SK-N-SH (cell line): ENCODE data around the gene GARS1. TPM values are rescaled to one million over a fixed set of nuclear protein-coding genes. Genes with fewer than 3 reads are reported as not detected.

ENCODE experiments used
- CTCF ChIA-PET: fragments of 300-600, 350-600 bp; formaldehyde crosslinking; extraction: SDS; loops from one replicate; lab custom pipeline; 2021; lab: Yijun Ruan, JAX
- POLR2A ChIA-PET: fragments of 350-600 bp; sonication (Branson Sonifier 250); formaldehyde crosslinking; extraction: SDS; loops from one replicate; lab custom pipeline; 2020; ENCODE audit warnings: antibody characterized with exemption, inconsistent platforms; lab: Yijun Ruan, JAX
- DNase-seq: peaks from one replicate; pipeline ENCODE4 v3.0.0; 2012
- H2AFZ ChIP-seq: fragments of 200-600 bp; sonication (generic); 2 replicates; pipeline ENCODE4 v1.8.1; 2016; ENCODE audit warnings: antibody characterized with exemption, mild to moderate bottlenecking, low read depth
- H3F3A ChIP-seq: fragments of 200-600 bp; sonication (generic); replicated peaks from 2 replicates; pipeline ENCODE3; 2016; ENCODE audit warnings: antibody characterized with exemption, mild to moderate bottlenecking; ENCODE audit not compliant: insufficient read depth
- H3K27ac ChIP-seq, 2 experiments: fragments of 200-500 bp in 1 of 2; fragments of 200-600 bp in 1 of 2; sonication (Bioruptor generic) in 1 of 2; sonication (generic), shearing (Covaris generic) in 1 of 2; 2 replicates each; pipeline versions ENCODE4 v1.5.1 to v1.6.1; 2014 to 2016; ENCODE audit warnings: low read depth in 2 of 2, inconsistent platforms in 1 of 2, low read length in 1 of 2, mild to moderate bottlenecking in 1 of 2, mixed read lengths in 1 of 2
- H3K27me3 ChIP-seq: fragments of 200-600 bp; sonication (generic), shearing (Covaris generic); 2 replicates; pipeline ENCODE4 v1.6.1; 2016; ENCODE audit warnings: mixed run types; ENCODE audit not compliant: insufficient read depth
- H3K36me3 ChIP-seq, 2 experiments: fragments of 200-500 bp in 1 of 2; fragments of 200-600 bp in 1 of 2; sonication (Bioruptor generic) in 1 of 2; sonication (generic) in 1 of 2; replicated peaks in 1 of 2; 2 replicates each; pipeline versions ENCODE3 to v1.5.1; 2014 to 2016; ENCODE audit warnings: low read length in 1 of 2, mild to moderate bottlenecking in 1 of 2; ENCODE audit not compliant: insufficient read depth in 2 of 2, control insufficient read depth in 1 of 2
- H3K4me1 ChIP-seq, 2 experiments: fragments of 200-500 bp in 1 of 2; fragments of 200-600 bp in 1 of 2; sonication (Bioruptor generic) in 1 of 2; sonication (generic), shearing (Covaris generic) in 1 of 2; 2 replicates each; pipeline versions ENCODE4 v1.5.1 to v1.6.1; 2014 to 2016; ENCODE audit warnings: low read depth in 1 of 2, low read length in 1 of 2, mixed run types in 1 of 2; ENCODE audit not compliant: insufficient read depth in 2 of 2, control insufficient read depth in 1 of 2
- H3K4me2 ChIP-seq: fragments of 200-600 bp; sonication (generic), shearing (Covaris generic); 2 replicates; pipeline ENCODE4 v1.6.1; 2017; ENCODE audit warnings: mixed run types
- H3K4me3 ChIP-seq, 2 experiments: fragments of 200-500 bp in 1 of 2; fragments of 200-600 bp in 1 of 2; sonication (Bioruptor generic) in 1 of 2; sonication (generic), shearing (Covaris generic) in 1 of 2; 2 replicates each; pipeline versions ENCODE4 v1.5.1 to v1.8.1; 2014 to 2016; ENCODE audit warnings: low read depth in 2 of 2, inconsistent platforms in 1 of 2, low read length in 1 of 2, mild to moderate bottlenecking in 1 of 2, mixed read lengths in 1 of 2, moderate library complexity in 1 of 2
- H3K79me2 ChIP-seq: fragments of 200-600 bp; sonication (generic); 2 replicates; pipeline ENCODE4 v1.8.1; 2017; ENCODE audit warnings: mild to moderate bottlenecking; ENCODE audit not compliant: insufficient read depth
- H3K9ac ChIP-seq: fragments of 200-600 bp; sonication (generic); 2 replicates; pipeline ENCODE4 v1.6.1; 2017; ENCODE audit warnings: mixed run types
- H3K9me2 ChIP-seq: fragments of 200-600 bp; sonication (generic); 2 replicates; pipeline ENCODE4 v1.6.1; 2017; ENCODE audit warnings: mixed run types
- H3K9me3 ChIP-seq: fragments of 200-600 bp; sonication (generic); 2 replicates; pipeline ENCODE4 v1.6.1; 2017; ENCODE audit warnings: mixed run types, mild to moderate bottlenecking, moderate library complexity
- H4K20me1 ChIP-seq: fragments of 200-600 bp; sonication (generic); 2 replicates; pipeline ENCODE4 v1.6.1; 2017; ENCODE audit warnings: mild to moderate bottlenecking, mixed run types; ENCODE audit not compliant: insufficient read depth
- CHD2 ChIP-seq: fragments of 150-350 bp; IDR thresholded peaks from 2 replicates; pipeline ENCODE4 v1.6.1; 2018; ENCODE audit warnings: low read length; ENCODE audit not compliant: partially characterized antibody
- EZH2phosphoT487 ChIP-seq: fragments of 200-600 bp; sonication (generic); IDR thresholded peaks from 2 replicates; pipeline ENCODE4 v1.6.1; 2017; ENCODE audit warnings: low read depth, mixed run types, mild to moderate bottlenecking, antibody characterized with exemption, moderate library complexity, borderline replicate concordance
- FOXJ3 ChIP-seq: sonication (generic); formaldehyde crosslinking; IDR thresholded peaks from 2 replicates; pipeline ENCODE4 v1.5.1; 2020; ENCODE audit warnings: mild to moderate bottlenecking, missing genetic modification reagents
- GATA2 ChIP-seq: sonication (generic); formaldehyde crosslinking; IDR thresholded peaks from 2 replicates; pipeline ENCODE4 v1.5.0; 2020; ENCODE audit warnings: mild to moderate bottlenecking, missing genetic modification reagents
- JUND ChIP-seq: IDR thresholded peaks from 2 replicates; pipeline ENCODE4 v1.4.0; 2012
- POLR2AphosphoS5 ChIP-seq: IDR thresholded peaks from 2 replicates; pipeline ENCODE4 v1.6.1; 2012; ENCODE audit warnings: low read depth, low read length
- RFX5 ChIP-seq: IDR thresholded peaks from 2 replicates; pipeline ENCODE4 v1.6.1; 2012; ENCODE audit warnings: mild to moderate bottlenecking, improper control_type of control experiment, low read length
- TAF1 ChIP-seq: IDR thresholded peaks from 2 replicates; pipeline ENCODE4 v1.6.1; 2012; ENCODE audit warnings: low read depth, mild to moderate bottlenecking, low read length, moderate library complexity, borderline replicate concordance
- TCF12 ChIP-seq: IDR thresholded peaks from 2 replicates; pipeline ENCODE4 v1.4.0; 2012
- YY1 ChIP-seq: IDR thresholded peaks from 2 replicates; pipeline ENCODE4 v1.4.0; 2012; ENCODE audit warnings: low read depth, mild to moderate bottlenecking
- WGBS: methylation state at CpG from one replicate; pipeline ENCODE4 v1.1.6; 2017; ENCODE audit warnings: low lambda C conversion rate; 5-methylcytosine and 5-hydroxymethylcytosine counted together
- polyA plus RNA-seq, 3 experiments: library from polyadenylated mRNA; depleted of rRNA; stranded (reverse); fragments of >200 nt; gene quantifications; 2 replicates each; pipeline ENCODE4 v1.2.3, GENCODE V29; 2012
- TF ChIP-seq, protein P1 (sequence below): IDR thresholded peaks from 2 replicates; pipeline ENCODE4 v1.6.1; 2012; ENCODE audit warnings: mild to moderate bottlenecking, low read depth, low read length, moderate library complexity
- TF ChIP-seq, protein P2 (sequence below): IDR thresholded peaks from 2 replicates; pipeline ENCODE4; 2012
- TF ChIP-seq, protein P3 (sequence below): IDR thresholded peaks from 2 replicates; pipeline ENCODE4 v1.4.0; 2012; ENCODE audit warnings: low read depth
- TF ChIP-seq, protein P4 (sequence below): IDR thresholded peaks from 2 replicates; pipeline ENCODE4 v1.4.0; 2012; ENCODE audit warnings: low read depth, borderline replicate concordance
- TF ChIP-seq, protein P5 (sequence below): fragments of 200-600 bp; sonication (generic); IDR thresholded peaks from 2 replicates; pipeline ENCODE4 v1.6.1; 2017; ENCODE audit warnings: antibody characterized with exemption, mild to moderate bottlenecking, moderate library complexity

Gene GARS1
- polyA plus RNA-seq, 1 of the 3 experiments (the other 2 are of a cell fraction) = 301 TPM

DNA sequence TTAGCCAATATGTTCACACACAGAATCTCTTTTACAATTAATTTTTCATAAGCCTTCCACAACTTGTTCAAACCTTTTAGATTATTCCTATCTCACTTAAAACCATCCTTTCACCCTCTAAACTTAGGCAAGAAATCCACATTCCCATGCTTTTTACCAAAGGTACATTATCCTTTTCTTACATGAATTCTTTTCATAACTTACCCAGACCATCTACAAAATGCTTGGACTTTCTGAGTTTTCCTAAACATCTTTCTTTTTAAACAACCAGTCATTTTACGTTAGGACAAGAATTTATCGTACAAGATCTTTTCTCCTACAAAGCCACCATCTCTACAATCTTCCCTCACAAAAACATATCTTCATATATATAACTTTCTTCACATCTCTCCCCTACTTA lies 18.8 kb upstream of the GARS1 start (continued):
- TF ChIP-seq, protein P1, sequence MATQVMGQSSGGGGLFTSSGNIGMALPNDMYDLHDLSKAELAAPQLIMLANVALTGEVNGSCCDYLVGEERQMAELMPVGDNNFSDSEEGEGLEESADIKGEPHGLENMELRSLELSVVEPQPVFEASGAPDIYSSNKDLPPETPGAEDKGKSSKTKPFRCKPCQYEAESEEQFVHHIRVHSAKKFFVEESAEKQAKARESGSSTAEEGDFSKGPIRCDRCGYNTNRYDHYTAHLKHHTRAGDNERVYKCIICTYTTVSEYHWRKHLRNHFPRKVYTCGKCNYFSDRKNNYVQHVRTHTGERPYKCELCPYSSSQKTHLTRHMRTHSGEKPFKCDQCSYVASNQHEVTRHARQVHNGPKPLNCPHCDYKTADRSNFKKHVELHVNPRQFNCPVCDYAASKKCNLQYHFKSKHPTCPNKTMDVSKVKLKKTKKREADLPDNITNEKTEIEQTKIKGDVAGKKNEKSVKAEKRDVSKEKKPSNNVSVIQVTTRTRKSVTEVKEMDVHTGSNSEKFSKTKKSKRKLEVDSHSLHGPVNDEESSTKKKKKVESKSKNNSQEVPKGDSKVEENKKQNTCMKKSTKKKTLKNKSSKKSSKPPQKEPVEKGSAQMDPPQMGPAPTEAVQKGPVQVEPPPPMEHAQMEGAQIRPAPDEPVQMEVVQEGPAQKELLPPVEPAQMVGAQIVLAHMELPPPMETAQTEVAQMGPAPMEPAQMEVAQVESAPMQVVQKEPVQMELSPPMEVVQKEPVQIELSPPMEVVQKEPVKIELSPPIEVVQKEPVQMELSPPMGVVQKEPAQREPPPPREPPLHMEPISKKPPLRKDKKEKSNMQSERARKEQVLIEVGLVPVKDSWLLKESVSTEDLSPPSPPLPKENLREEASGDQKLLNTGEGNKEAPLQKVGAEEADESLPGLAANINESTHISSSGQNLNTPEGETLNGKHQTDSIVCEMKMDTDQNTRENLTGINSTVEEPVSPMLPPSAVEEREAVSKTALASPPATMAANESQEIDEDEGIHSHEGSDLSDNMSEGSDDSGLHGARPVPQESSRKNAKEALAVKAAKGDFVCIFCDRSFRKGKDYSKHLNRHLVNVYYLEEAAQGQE = no peak
- no peak for TF ChIP-seq TCF12
- TF ChIP-seq JUND = no peak
- no peak for TF ChIP-seq TAF1
- TF ChIP-seq, protein P2, sequence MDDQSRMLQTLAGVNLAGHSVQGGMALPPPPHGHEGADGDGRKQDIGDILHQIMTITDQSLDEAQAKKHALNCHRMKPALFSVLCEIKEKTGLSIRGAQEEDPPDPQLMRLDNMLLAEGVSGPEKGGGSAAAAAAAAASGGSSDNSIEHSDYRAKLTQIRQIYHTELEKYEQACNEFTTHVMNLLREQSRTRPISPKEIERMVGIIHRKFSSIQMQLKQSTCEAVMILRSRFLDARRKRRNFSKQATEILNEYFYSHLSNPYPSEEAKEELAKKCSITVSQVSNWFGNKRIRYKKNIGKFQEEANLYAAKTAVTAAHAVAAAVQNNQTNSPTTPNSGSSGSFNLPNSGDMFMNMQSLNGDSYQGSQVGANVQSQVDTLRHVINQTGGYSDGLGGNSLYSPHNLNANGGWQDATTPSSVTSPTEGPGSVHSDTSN = no peak

DNA sequence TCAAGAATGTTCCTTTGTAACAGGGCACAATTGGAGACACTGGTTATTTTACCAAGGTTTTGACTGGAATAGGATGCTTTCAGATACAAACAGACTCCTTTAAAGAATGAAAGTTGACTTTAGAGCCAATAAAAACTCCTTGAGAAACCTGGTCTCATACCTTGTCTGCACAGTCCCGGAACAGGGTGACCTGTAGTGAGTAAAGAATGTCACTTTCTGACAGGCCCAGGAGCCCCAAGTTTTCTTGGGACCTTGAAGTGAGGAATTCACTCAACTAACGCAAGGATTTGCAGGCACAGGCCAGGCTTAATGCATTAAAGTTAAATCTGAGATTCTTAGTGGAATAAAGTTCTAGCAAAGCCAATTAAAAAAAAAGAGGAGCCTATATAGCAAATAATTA lies 11.5 kb upstream of the GARS1 start:
- H3K4me3 ChIP-seq = no peak overlapping the region
- no peaks in the 10 kb centered on the region for H4K20me1 ChIP-seq
- no peak overlapping the region for H3K9ac ChIP-seq
- DNase-seq = no peak
- H3K4me2 ChIP-seq = no peak overlapping the region
- no peak overlapping the region for H2AFZ ChIP-seq
- H3K27me3 ChIP-seq = no peaks in the 10 kb centered on the region
- ChIA-PET POLR2A (no interaction called here), CTCF (interaction anchor here (1.2 kb wide), 1 partner anchor 19 kb away, joined by 6 read pairs; no protein-coding TSS in a partner anchor)
- peaks cover 24% of the 10 kb centered on the region for H3K79me2 ChIP-seq
- no peaks in the 10 kb centered on the region for H3K9me3 ChIP-seq
- no peak for TF ChIP-seq GATA2 (CRISPR knock-in tag)
- TF ChIP-seq, protein P3, sequence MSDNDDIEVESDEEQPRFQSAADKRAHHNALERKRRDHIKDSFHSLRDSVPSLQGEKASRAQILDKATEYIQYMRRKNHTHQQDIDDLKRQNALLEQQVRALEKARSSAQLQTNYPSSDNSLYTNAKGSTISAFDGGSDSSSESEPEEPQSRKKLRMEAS = no peak
- no peak for TF ChIP-seq TCF12
- TF ChIP-seq RFX5 = no peak
- TF ChIP-seq POLR2AphosphoS5 = no peak
- TF ChIP-seq YY1 = no peak
- no peak for TF ChIP-seq CHD2
- TF ChIP-seq, protein P4, sequence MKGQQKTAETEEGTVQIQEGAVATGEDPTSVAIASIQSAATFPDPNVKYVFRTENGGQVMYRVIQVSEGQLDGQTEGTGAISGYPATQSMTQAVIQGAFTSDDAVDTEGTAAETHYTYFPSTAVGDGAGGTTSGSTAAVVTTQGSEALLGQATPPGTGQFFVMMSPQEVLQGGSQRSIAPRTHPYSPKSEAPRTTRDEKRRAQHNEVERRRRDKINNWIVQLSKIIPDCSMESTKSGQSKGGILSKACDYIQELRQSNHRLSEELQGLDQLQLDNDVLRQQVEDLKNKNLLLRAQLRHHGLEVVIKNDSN = no peak
- TF ChIP-seq, protein P5, sequence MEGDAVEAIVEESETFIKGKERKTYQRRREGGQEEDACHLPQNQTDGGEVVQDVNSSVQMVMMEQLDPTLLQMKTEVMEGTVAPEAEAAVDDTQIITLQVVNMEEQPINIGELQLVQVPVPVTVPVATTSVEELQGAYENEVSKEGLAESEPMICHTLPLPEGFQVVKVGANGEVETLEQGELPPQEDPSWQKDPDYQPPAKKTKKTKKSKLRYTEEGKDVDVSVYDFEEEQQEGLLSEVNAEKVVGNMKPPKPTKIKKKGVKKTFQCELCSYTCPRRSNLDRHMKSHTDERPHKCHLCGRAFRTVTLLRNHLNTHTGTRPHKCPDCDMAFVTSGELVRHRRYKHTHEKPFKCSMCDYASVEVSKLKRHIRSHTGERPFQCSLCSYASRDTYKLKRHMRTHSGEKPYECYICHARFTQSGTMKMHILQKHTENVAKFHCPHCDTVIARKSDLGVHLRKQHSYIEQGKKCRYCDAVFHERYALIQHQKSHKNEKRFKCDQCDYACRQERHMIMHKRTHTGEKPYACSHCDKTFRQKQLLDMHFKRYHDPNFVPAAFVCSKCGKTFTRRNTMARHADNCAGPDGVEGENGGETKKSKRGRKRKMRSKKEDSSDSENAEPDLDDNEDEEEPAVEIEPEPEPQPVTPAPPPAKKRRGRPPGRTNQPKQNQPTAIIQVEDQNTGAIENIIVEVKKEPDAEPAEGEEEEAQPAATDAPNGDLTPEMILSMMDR = no peak
- TF ChIP-seq FOXJ3 (CRISPR knock-in tag) = no peak
- no peak for TF ChIP-seq EZH2phosphoT487
- TF ChIP-seq, all 33 proteins: peak for 0
- Histone ChIP-seq H3K27ac (no peak overlapping the region), H3K36me3 (peaks cover 56 to 73% of the 10 kb centered on the region in 2 experiments), H3F3A (no peaks in the 10 kb centered on the region), H3K4me1 (no peaks in the 10 kb centered on the region), H3K9me2 (no peaks in the 10 kb centered on the region)
- 95% methylated on average over 2 of the region's 2 CpGs for WGBS
